NCI-H510A (cell line): ENCODE data around the gene ADAMTS14.

Experiments
- DNase-seq: peaks from one replicate; lab custom pipeline; 2025; lab: John Stamatoyannopoulos, UW

The ADAMTS14 gene

DNA sequence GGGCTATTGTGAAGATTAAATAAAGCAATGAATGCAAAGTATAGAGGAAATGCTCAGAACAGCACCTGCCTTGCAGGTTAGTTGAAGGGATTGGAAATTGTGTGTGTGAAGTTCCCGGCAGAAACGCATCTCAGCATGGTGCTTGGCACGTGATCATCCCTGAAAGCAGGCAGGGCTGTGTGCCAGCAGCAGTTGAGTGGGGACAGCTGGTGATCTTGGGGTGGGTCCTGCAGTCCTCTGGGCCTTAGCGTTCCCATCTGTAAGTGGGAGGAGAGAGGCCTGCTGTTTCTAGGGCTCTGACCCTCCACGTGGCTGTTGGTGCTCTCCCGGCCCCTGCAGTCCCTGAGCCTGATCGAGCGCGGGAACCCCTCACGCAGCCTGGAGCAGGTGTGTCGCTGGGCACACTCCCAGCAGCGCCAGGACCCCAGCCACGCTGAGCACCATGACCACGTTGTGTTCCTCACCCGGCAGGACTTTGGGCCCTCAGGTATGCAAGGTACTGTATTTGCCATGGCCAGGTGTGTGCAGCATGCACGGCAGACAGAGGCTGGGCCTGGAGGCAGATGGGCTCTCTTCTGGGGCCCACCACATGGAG is 57.6 kb downstream of the ADAMTS14 start:
- peak; percentile 82 for DNase-seq

DNA sequence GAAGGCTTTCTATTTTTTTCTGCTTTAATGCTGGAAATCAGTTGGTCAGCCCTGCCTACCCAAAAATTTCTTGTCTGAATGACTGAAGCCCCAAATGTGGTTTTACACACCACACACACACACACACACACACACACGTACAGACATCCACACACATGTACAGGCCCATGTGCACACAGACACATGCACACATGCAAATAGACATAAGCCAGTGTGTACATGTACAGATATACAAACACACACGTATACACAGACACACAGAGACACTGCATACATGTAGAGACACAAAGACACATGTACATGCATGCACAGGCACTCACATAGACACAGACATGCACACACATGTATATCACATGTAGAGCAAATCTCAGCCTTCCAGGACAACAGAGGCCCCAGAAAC is 58.6 kb downstream of the ADAMTS14 start:
- DNase-seq = no peak

DNA sequence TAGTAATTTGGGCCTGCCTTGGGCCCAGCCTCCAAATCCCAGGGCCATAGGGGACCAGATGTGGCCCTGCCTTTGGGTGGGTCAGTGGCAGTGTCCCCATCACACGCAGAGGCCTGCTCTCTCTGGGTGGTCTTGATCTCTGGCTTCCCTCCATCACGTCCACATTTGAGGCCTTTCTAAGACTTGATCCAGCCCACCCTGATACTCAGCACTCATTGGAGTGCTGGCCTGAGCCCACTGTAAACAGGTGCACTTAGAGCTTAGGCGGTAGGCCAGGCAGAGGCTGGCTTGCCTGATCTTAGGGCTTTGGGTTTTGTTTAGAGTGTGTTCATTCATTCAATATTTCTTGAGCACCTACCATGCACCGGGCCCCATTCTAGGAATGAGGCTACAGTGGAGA is 60.3 kb downstream of the ADAMTS14 start:
- DNase-seq = no peak

DNA sequence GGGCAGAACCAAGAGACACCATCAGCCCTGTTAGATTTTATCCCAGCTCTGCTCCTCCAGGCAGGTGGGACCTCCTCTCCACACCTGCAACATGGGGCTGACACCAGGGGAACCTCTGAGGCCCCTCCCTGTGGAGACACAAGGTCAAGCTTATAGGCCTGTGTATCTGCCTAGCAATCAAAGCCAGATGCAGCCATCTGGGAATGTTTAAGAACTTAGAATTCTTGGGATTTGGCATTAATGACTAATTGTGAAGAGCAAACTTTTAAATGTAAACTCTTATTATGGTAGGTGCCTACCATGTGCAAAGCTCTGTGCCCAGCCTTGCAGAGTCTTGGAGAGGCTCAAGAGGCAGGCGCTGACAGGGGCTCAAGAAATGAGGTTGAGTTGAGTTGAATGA is 60.7 kb downstream of the ADAMTS14 start:
- DNase-seq = no peak

DNA sequence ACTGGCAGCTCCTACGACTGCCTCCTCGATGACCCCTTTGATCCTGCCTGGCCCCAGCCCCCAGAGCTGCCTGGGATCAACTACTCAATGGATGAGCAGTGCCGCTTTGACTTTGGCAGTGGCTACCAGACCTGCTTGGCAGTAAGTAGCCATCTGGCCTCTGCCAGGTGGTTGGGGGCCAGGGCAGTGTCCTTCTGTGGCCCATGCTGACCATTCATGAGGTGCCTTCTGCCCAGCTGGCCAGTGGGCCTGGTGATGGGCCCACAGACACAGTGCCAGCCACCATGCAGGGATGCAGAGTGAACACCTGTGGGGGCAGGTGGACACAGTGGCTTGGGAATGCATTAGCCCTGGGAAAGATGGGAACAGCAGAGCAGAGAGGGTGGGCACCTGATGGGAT is 62.9 kb downstream of the ADAMTS14 start:
- DNase-seq = no peak

DNA sequence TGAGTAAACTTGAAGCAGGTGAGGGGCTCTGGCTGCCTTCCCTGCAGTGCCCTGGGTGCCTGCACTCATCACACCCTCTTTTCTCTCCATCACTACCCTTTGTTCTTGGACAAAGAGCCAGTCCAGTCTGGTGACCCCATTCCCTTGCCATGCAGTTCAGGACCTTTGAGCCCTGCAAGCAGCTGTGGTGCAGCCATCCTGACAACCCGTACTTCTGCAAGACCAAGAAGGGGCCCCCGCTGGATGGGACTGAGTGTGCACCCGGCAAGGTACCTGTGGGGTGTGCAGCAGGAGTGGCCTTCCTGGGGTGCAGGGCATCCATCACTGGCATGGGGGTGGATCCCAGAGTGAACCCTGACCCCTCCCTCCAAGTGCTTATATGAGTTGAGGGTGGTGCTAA is 64.2 kb downstream of the ADAMTS14 start:
- no peak for DNase-seq

DNA sequence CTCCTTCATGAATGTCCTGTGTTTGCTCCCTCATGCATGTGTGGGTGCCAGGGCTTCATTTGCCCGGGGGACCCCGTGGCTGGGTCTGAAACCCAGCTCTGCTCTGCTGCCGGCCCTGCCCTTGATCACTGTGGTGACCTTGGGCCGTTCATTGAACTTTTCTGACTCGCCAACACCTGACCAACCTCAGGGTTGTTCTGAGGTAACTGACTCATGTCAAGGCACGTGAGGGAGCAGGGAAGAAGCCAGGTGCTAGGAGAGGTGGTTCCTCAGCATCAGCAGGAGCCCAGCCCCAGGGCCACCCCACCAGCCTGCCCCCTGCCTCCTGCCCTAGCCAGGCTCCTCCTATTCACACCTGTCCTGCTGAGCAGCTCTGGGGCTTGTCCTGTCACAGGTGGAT is 64.9 kb downstream of the ADAMTS14 start:
- no peak for DNase-seq

DNA sequence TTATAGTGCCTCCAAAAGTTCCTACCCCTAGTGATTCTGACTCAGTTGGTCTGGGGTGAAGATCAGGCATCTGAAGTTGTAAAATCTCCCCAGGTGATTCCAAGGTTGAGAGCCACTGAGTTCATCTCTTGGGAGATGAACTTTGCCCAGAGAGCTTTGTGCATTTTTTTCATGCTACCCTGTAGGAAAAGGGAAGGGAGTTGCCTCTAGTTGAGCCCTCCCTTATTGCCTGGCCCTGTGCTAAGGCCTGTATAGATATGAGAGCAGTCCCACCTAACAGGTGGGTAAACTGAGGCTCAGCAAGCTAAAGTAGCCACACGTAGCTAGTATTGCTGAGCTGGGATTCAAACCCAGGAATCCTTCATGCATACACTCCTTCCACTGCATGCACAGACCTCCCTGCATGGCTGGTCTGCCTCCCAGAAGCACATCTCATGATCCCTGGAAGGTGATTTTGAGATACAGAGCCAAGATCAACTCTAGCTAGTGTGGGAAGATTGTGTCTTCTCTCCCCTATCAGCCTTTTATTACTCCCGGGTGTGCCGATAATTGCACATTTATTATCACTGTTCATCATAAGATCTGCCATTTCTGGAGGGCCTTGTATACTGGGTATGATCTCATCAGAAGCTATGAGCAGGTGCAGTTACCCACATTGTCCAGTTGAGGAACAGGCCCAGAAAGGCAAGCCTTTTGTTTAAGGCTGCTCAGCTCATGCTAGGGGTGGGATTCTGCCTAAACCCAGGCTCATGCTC is 65.9 kb downstream of the ADAMTS14 start:
- DNase-seq = no peak

DNA sequence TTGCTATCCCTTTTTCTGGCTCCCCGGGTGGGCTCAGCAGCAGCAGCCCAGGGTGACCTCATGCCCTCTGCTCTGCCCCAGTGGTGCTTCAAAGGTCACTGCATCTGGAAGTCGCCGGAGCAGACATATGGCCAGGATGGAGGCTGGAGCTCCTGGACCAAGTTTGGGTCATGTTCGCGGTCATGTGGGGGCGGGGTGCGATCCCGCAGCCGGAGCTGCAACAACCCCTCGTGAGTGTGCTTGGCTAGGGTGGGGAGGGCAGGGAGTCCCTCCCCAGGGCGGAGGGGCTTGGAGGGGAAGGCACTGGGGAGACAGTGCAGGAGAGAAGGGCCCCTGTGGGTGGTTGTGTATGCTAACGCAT is 66.4 kb downstream of the ADAMTS14 start:
- DNase-seq = no peak

DNA sequence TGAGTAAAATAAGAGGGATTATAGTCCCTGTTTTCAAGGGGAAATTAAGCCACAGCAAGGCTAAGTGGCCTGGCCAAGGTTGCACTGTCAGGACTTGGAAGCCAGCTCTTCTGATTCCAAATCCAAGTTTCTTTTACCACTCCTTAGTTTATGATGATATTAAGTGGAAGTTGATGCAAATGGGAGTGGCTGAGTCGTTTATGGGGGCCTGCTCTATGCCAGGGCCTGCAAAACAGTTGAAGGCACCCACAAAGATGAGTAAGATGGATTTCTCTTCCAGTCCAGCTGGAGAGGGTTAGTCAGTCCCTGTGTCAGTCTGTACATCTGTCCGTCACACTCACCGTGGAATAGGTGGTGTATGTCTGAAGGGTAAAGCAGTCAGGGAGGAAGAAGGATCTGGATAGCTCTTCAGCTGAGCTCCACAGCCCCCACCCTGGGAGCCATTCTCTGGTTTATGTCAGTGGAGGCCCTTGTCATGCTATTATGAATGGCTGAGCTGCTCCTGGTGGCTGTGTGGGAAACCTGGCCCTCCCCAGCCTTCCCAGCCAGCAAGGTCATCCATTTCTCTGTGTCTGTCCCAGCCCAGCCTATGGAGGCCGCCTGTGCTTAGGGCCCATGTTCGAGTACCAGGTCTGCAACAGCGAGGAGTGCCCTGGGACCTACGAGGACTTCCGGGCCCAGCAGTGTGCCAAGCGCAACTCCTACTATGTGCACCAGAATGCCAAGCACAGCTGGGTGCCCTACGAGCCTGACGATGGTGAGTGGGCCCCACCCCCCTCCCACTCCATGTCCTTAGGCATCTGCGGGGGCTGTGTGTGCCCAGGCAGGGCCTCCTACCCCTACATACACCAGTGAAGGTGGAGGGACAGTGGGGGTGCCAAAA is 68.3 kb downstream of the ADAMTS14 start:
- DNase-seq = no peak

DNA sequence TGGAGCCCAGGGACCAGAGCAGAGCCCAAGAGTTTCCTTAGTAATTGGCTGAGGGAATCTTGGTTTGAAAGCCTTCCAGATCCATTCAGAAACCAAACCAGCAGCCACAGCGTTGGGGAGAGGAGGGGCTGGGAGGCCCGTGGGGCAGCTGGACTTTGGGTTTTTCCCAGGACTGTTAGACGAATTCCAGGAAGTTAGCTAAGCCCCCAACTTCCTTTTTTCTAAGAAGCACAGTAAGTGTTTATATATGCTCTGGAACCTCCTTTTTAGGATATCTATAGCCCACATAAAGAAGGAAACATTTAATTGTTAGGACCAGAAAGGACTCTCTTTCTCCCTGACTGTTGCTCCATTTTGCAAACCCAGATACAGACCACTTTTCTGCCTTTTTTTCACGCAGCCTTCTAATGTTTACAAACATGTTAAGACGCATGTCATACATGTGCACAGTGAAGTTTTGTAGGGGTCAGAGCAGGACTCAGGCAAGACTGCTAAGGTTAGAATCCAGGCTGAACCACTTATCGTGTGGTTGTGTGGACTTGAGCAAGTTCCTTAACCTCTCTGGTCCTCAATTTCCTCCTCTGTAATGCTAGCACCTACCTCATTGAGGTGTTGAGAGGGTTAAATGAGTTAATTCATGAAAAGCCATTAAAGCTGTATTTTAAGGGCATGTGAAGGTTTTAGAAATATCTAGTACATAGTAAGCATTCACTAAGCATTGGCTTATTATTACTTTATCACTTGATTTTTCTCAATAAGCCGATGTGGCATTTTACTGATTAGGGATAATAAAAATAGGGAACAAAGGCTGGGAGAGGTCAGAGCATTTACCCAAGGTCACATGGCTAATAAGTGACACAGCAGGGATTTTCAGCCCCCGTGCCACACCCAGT is 70.5 kb downstream of the ADAMTS14 start:
- DNase-seq = no peak

DNA sequence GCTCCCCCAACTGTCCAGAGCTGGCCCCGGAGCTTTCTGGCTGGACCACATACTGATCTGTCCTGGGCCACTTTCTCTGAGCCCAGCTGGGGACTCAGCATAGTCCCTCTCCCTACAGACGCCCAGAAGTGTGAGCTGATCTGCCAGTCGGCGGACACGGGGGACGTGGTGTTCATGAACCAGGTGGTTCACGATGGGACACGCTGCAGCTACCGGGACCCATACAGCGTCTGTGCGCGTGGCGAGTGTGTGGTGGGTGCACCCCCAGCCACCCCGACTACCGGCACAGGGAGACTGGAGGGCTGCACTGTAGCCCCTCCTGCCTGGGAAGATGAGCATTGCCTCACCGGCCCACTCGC is 71.1 kb downstream of the ADAMTS14 start:
- no peak for DNase-seq

DNA sequence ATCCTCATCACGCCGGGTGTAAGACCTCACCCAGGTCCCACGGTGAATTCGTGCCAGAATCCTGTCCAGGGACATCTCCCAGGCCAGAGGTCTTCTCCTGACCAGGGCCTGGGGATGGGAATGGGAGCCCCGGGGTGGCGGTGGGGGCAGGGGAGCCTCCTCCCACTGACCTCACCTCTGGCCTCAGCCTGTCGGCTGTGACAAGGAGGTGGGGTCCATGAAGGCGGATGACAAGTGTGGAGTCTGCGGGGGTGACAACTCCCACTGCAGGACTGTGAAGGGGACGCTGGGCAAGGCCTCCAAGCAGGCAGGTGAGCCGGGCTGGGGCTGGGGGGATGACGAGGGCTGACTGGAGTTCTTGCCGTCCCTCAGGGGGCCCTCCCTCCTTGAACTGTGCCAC is 71.6 kb downstream of the ADAMTS14 start:
- DNase-seq = no peak

DNA sequence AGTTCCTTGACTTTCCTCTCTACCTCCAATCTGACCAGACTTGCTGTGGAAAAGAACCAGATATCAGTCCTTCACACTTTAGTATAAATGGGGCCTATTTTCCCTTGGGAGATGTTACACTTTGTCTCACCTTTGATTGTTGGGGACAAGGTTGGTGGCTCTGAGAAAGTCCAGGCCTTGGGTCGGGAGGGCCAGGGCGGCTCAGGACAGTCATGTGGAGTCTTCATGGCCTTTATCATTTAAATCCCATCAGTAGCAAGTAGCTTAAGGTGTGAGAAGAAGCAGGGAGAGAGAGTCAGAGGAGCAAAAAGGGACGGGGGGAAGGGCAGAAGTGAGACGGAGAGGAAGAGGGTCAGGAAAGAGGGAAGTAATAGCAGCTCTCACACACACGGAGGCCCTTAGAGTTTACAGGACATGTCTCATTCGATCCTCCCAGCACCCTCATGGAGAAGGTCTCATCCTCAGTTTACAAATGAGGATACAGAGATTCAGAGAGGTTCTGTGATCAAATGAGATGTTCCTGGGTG is 72.4 kb downstream of the ADAMTS14 start:
- no peak for DNase-seq

DNA sequence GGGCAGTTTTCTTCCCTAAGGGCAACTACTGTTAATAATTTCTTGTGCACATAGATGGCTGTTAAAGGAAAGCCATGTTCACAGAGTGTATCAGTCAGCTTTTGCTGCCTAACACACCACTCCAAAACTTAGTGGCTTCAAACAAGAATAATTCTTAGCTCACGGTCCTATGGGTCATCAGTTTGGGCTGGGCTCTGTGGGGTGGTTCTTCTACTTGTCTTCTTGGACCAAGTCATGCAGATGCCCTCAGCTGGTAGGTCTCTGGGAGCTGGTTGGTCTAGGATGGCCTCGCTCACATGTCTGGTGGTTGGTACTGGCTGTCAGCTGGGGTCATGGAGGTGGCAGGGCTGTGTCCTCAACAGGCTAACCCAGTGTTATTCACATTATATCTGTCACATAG is 73.2 kb downstream of the ADAMTS14 start:
- DNase-seq = no peak

DNA sequence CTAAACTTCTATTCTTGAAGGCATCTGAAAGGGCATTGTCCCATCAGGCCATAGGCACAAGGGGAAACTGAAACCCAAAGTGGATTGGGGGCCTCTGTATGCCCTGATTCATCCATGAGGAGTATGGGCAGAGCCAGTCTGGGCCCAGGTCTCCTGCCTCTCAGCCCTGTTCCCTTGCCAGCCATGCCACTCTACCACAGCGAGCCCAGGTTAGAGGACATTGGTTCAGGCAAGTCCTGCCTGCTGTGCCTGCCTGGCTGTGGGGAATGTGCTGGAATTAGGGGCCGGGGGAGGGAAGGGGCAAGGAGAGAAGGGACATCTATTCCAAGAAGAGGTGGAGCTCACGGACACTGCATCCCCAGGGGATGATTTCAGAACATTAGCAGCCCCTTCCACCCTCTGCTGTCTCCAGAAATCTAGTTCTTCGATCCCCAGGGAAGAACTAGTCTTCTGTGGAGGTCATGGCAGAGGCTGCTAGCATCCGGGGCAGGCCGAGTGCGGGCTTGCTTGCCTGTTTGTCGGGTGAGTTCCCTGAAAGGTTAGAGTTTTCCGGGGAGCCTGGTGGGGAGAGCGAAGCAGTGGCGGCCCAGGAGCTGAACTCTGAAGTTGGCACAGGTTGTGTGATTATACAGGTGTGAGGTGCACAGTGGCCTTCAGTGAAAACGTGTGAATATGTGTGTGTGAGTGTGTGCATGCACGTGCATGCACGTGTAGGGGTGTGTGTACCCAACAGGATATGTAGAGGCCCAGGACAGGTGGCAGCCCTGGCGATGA is 75.1 kb downstream of the ADAMTS14 start:
- DNase-seq = no peak

DNA sequence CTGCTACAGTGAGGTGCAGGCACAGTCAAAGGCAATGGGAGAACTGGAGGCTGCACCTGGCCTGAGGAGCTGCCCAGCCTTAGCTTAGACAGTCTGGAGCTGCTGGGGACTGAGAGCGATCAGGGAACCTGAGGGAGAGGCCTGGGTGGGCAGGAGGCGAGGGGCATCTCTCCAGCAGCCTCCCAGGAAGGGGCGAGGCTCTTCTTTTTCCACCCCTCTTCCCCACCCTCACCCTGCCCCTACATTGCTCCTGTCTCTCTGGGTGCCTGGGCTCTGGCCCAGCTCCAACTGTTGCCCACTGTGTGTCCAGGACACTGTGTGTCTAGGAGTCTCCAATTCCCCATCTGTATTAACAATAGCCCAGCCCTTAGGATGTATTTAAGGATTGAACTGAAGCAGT is 76.0 kb downstream of the ADAMTS14 start:
- no peak for DNase-seq

DNA sequence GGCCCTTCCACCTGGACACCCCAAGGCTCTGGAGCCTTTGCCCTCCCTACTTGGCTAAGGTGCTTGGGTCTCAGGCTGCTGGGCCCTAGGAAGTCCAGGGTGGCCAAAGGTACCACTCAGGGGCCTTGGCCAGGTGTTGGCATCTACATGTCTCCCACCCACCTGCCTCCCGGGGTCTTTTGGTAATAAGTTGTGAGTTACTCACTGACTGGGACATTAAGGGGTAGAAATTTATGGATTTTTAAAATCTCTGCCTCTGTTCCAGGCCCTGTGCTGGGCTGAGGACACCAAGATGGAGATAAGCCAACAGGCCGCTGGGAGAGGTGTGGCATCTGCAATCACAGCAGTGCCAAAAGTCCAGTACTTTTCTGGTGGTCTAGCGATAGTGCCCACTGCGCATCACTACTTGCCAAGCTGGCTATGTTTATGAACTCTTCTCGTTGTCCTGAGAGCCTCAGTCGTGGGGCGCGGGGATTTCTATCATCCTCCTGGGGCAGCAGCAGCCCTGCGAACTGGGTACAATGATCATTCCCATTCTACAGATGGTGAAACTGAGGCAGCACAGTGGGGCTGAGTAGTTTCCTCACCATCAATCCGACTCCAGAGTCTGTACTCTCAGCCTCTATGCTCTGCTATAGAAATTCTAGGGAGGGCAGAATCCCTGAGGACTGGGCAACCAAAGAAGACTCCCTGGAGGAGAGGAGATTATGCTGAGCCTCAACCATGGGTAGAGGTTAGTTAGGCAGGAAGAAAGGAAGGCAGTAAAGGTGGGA is 76.7 kb downstream of the ADAMTS14 start:
- DNase-seq = no peak

DNA sequence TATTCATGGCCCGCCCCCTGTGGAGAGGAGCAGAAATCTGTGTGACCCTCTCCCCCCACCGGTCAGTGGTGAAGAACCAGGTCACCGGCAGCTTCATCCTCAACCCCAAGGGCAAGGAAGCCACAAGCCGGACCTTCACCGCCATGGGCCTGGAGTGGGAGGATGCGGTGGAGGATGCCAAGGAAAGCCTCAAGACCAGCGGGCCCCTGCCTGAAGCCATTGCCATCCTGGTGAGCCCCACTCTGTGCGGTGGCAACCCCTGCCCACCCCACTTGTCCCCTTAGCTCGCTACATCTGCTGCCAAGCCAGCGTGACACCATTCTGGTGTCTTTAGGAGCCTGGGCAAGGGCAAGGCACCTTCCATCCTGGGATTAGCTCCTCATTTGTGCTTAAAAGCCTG is 77.5 kb downstream of the ADAMTS14 start:
- no peak for DNase-seq

DNA sequence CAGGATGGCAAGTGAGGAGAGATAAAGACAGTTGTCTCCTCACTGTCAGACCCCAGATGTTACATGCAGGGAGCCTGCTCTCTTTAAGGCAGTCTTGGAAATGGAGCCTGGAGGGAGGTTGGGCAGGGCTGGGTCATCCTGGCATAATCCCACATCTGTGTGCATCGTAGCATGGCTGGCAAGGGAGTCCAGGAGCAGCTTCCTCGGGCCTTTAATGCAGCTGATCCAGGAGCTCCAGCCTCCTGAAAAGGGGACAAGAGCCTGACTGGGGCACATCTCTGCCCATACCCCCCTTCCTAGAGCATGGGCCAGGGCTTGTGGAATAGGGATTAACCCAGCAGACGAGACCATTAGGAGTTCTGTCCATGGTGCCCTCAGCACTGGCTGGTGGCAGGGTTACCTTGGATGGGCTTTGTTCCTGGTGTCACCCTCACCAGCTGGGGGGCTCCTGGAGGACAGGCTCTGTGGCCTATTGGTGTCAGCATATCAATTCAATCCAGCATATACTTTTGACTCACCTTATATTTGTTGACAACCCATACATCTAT is 77.9 kb downstream of the ADAMTS14 start:
- no peak for DNase-seq
